Measurements from ENCODE around the gene DIS3L2.

DNA sequence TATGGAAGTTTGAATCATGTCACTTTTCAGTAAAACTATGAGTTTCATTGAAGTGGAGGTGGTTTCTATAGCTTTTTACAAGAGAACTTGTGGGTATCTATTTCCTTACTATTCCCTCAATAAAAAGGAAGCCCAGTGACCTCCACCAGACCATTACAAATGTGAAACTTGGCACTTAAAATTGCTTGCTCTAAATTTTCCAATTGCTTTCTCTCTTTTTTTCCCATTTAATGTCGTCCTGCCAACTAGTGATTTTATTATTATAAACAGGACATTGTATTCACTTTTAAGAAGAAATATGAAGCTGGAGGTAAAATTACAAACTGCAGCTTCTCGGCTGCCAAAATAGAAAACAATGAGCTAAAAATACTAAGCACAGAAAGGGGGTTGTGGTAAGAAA is 208.9 kb downstream of the DIS3L2 start:
- TF ChIP-seq, protein P1, sequence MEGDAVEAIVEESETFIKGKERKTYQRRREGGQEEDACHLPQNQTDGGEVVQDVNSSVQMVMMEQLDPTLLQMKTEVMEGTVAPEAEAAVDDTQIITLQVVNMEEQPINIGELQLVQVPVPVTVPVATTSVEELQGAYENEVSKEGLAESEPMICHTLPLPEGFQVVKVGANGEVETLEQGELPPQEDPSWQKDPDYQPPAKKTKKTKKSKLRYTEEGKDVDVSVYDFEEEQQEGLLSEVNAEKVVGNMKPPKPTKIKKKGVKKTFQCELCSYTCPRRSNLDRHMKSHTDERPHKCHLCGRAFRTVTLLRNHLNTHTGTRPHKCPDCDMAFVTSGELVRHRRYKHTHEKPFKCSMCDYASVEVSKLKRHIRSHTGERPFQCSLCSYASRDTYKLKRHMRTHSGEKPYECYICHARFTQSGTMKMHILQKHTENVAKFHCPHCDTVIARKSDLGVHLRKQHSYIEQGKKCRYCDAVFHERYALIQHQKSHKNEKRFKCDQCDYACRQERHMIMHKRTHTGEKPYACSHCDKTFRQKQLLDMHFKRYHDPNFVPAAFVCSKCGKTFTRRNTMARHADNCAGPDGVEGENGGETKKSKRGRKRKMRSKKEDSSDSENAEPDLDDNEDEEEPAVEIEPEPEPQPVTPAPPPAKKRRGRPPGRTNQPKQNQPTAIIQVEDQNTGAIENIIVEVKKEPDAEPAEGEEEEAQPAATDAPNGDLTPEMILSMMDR (IDR thresholded peaks at IDR 0.05) = no peak
- no peak for TF ChIP-seq POLR2A (IDR thresholded peaks at IDR 0.05)
